CD4-positive, alpha-beta T cell (primary cell): ENCODE measurements around the gene AURKAIP1. TPM values are rescaled to one million over a fixed set of nuclear protein-coding genes. Genes with fewer than 3 reads are reported as not detected.
"Not testable (repeated sequence)": the region's sequence is repeated elsewhere in the genome, so short reads cannot be mapped to it uniquely, and the experiment has no call there.

Experiments
- ATAC-seq: fragments of 200-7000 bp; cut with Tn5 transposase; one replicate; pipeline ENCODE4 v1.10.0; 2022; ENCODE audit warnings: mild to moderate bottlenecking; ENCODE audit not compliant: poor library complexity
- CTCF ChIA-PET: fragments of 350-600 bp; sonication (Branson Sonifier 250); formaldehyde crosslinking; loops from one replicate; lab custom pipeline; 2021; ENCODE audit warnings: antibody characterized with exemption, inconsistent platforms; lab: Charles Lee
- POLR2A ChIA-PET: fragments of 350-600 bp; sonication (Branson Sonifier 250); formaldehyde crosslinking; loops from one replicate; lab custom pipeline; 2021; ENCODE audit warnings: antibody characterized with exemption, inconsistent platforms; lab: Charles Lee
- DNase-seq, 14 experiments: peaks; one replicate each; pipeline ENCODE4 v3.0.0-alpha.2; 2013 to 2020; ENCODE audit warnings: mixed read lengths in 2 of 14
- H3K27ac ChIP-seq, 2 donors: one replicate each; pipeline versions ENCODE4 v1.5.1 to v1.7.0; 2013; ENCODE audit warnings: low read length in 2 of 2, low read depth in 1 of 2, mild to moderate bottlenecking in 1 of 2
- H3K27me3 ChIP-seq, 2 experiments: 1 replicate in 1 of 2; 2 replicates in 1 of 2; pipeline versions ENCODE4 v1.6.1 to v1.7.0; 2013; ENCODE audit warnings: low read length in 2 of 2, control low read depth in 1 of 2, mild to moderate bottlenecking in 1 of 2, moderate library complexity in 1 of 2; ENCODE audit not compliant: insufficient read depth in 2 of 2, control insufficient read depth in 1 of 2
- H3K36me3 ChIP-seq: one replicate; pipeline ENCODE4 v1.6.1; 2013; ENCODE audit warnings: low read length, control low read depth; ENCODE audit not compliant: insufficient read depth
- H3K4me1 ChIP-seq: one replicate; pipeline ENCODE4 v1.6.1; 2013; ENCODE audit warnings: low read length, control low read depth; ENCODE audit not compliant: insufficient read depth
- H3K4me3 ChIP-seq: one replicate; pipeline ENCODE4 v1.5.1; 2013; ENCODE audit warnings: mild to moderate bottlenecking, low read length, moderate library complexity
- H3K9me3 ChIP-seq, 2 experiments: 1 replicate in 1 of 2; 2 replicates in 1 of 2; pipeline versions ENCODE4 v1.6.1 to v1.7.0; 2013; ENCODE audit warnings: low read length in 2 of 2, mild to moderate bottlenecking in 2 of 2, control low read depth in 1 of 2, moderate library complexity in 1 of 2; ENCODE audit not compliant: control insufficient read depth in 1 of 2, insufficient read depth in 1 of 2
- H3K27ac Mint-ChIP-seq: one replicate; pipeline ENCODE4 v1.8.0; 2020; ENCODE audit warnings: mixed read lengths
- H3K27me3 Mint-ChIP-seq: one replicate; pipeline ENCODE4 v1.8.0; 2021; ENCODE audit warnings: mixed read lengths
- H3K36me3 Mint-ChIP-seq: one replicate; pipeline ENCODE4 v1.8.0; 2021; ENCODE audit warnings: low read depth, mixed read lengths
- H3K4me1 Mint-ChIP-seq: one replicate; pipeline ENCODE4 v1.8.0; 2021; ENCODE audit warnings: low read depth, mixed read lengths
- H3K4me3 Mint-ChIP-seq: one replicate; pipeline ENCODE4 v1.8.0; 2020; ENCODE audit warnings: mild to moderate bottlenecking, mixed read lengths
- H3K9me3 Mint-ChIP-seq: one replicate; pipeline ENCODE4 v1.8.0; 2020; ENCODE audit warnings: mixed read lengths
- CTCF ChIP-seq: fragments of 200-600 bp; IDR thresholded peaks from one replicate; pipeline ENCODE4 v1.8.0; 2022; ENCODE audit warnings: antibody characterized with exemption, mild to moderate bottlenecking
- intact Hi-C, 2 experiments: fragments of 100-400 bp; cut with DNase I in 1 of 2; cut with micrococcal nuclease in 1 of 2; formaldehyde crosslinking; loops; one replicate each; pipeline versions ENCODE4 v1.15.1 to v1.9.0; 2023 to 2025; cut with DNase I, micrococcal nuclease
- total RNA-seq, 174 experiments: library from RNA in 2 of 174; stranded (reverse) in 2 of 174; gene quantifications; one replicate each; pipeline ENCODE4 v1.2.3 and lab custom pipeline; 2021 to 2026

Gene AURKAIP1
- total RNA-seq, 2 experiments from 2014 or later = 59.2 to 64.6 TPM

GRCh38 chr1:1418464-1419362, 43.7 kb upstream of the AURKAIP1 start:
- no peak overlapping the region for H3K27ac Mint-ChIP-seq
- POLR2A ChIA-PET = no interaction called here
- CTCF ChIA-PET = no interaction called here
- H3K36me3 Mint-ChIP-seq = no peaks in the 10 kb centered on the region
- TF ChIP-seq CTCF = no peak
- Histone ChIP-seq H3K4me1 (peaks cover 4% of the 10 kb centered on the region), H3K27ac (no peak overlapping the region), H3K9me3 (peaks cover 0 to 8% of the 10 kb centered on the region in 2 experiments), H3K27me3 (peaks cover 13 to 16% of the 10 kb centered on the region in 2 experiments), H3K4me3 (no peak overlapping the region), H3K36me3 (no peaks in the 10 kb centered on the region)
- DNase-seq (peak in 1 of 14 experiments; percentile 21), ATAC-seq (no peak)
- H3K9me3 Mint-ChIP-seq = no peaks in the 10 kb centered on the region
- peaks cover 27% of the 10 kb centered on the region for H3K27me3 Mint-ChIP-seq
- H3K4me3 Mint-ChIP-seq = peak overlapping the region; percentile 2
- H3K4me1 Mint-ChIP-seq = no peaks in the 10 kb centered on the region
- intact Hi-C loops = no loop called here

GRCh38 chr1:1417825-1418463, 42.9 kb upstream of the AURKAIP1 start:
- ATAC-seq, H3K27ac Mint-ChIP-seq, CTCF ChIA-PET: not testable (repeated sequence)

GRCh38 chr1:1417396-1417795, 42.4 kb upstream of the AURKAIP1 start:
- ATAC-seq, POLR2A ChIA-PET, DNase-seq: not testable (repeated sequence)

More at GRCh38 chr1:1417825-1418463, 42.9 kb upstream of the AURKAIP1 start:
- DNase-seq, H3K27ac ChIP-seq, H3K36me3 ChIP-seq, H3K4me1 Mint-ChIP-seq, H3K4me1 ChIP-seq, H3K4me3 ChIP-seq, H3K9me3 ChIP-seq, intact Hi-C loops, H3K9me3 Mint-ChIP-seq, POLR2A ChIA-PET, H3K36me3 Mint-ChIP-seq: not testable (repeated sequence)
- H3K27me3 Mint-ChIP-seq = peaks cover 23% of the 10 kb centered on the region
- peak overlapping the region; percentile 2 for H3K4me3 Mint-ChIP-seq
- H3K27me3 ChIP-seq = peaks cover 13 to 16% of the 10 kb centered on the region in 2 experiments

GRCh38 chr1:1415751-1416150, 40.7 kb upstream of the AURKAIP1 start:
- H3K27ac ChIP-seq = no peak overlapping the region
- no peak for DNase-seq
- peaks cover under 1% of the 10 kb centered on the region for H3K4me1 ChIP-seq
- ChIA-PET CTCF (no interaction called here), POLR2A (no interaction called here)
- H3K9me3 Mint-ChIP-seq = no peaks in the 10 kb centered on the region
- no peaks in the 10 kb centered on the region for H3K4me1 Mint-ChIP-seq
- H3K4me3 ChIP-seq = no peak overlapping the region
- no peak overlapping the region for H3K27ac Mint-ChIP-seq
- no peak for ATAC-seq
- intact Hi-C loops = no loop called here
- TF ChIP-seq CTCF = no peak
- H3K9me3 ChIP-seq = peaks cover 0 to 6% of the 10 kb centered on the region in 2 experiments
- no peaks in the 10 kb centered on the region for H3K36me3 Mint-ChIP-seq
- H3K4me3 Mint-ChIP-seq = no peak overlapping the region
- no peaks in the 10 kb centered on the region for H3K36me3 ChIP-seq
- peaks cover 1 to 2% of the 10 kb centered on the region in 2 experiments for H3K27me3 ChIP-seq
- H3K27me3 Mint-ChIP-seq = peaks cover 13% of the 10 kb centered on the region

More at GRCh38 chr1:1417396-1417795, 42.4 kb upstream of the AURKAIP1 start:
- H3K27ac Mint-ChIP-seq, H3K9me3 Mint-ChIP-seq, H3K4me3 ChIP-seq, CTCF ChIA-PET, H3K4me3 Mint-ChIP-seq, H3K36me3 ChIP-seq, H3K36me3 Mint-ChIP-seq, H3K9me3 ChIP-seq, H3K4me1 ChIP-seq, H3K4me1 Mint-ChIP-seq, H3K27ac ChIP-seq, intact Hi-C loops: not testable (repeated sequence)
- peaks cover 11 to 13% of the 10 kb centered on the region in 2 experiments for H3K27me3 ChIP-seq
- H3K27me3 Mint-ChIP-seq = peaks cover 17% of the 10 kb centered on the region

- intact Hi-C loops = loop anchor here in 1 of 2 experiments (1.0 kb wide), 1 partner anchor 24 kb away; no protein-coding TSS in a partner anchor
- H3K9me3 ChIP-seq, H3K36me3 ChIP-seq, ATAC-seq, DNase-seq, H3K27me3 ChIP-seq, H3K27me3 Mint-ChIP-seq, H3K27ac ChIP-seq, CTCF ChIA-PET, H3K4me3 ChIP-seq, H3K36me3 Mint-ChIP-seq, POLR2A ChIA-PET, H3K9me3 Mint-ChIP-seq, H3K4me3 Mint-ChIP-seq, H3K27ac Mint-ChIP-seq: not testable (repeated sequence)
- peaks cover 19% of the 10 kb centered on the region for H3K4me1 ChIP-seq
- H3K4me1 Mint-ChIP-seq = peaks cover 15% of the 10 kb centered on the region
These were observed 37.4 kb upstream of the AURKAIP1 start for GRCh38 chr1:1412311-1412902.
